ENCODE measurements around the gene MAD2L1BP.
"Not testable (repeated sequence)": the region's sequence is repeated elsewhere in the genome, so short reads cannot be mapped to it uniquely, and the experiment has no call there.

The MAD2L1BP gene, protein sequence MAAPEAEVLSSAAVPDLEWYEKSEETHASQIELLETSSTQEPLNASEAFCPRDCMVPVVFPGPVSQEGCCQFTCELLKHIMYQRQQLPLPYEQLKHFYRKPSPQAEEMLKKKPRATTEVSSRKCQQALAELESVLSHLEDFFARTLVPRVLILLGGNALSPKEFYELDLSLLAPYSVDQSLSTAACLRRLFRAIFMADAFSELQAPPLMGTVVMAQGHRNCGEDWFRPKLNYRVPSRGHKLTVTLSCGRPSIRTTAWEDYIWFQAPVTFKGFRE

DNA sequence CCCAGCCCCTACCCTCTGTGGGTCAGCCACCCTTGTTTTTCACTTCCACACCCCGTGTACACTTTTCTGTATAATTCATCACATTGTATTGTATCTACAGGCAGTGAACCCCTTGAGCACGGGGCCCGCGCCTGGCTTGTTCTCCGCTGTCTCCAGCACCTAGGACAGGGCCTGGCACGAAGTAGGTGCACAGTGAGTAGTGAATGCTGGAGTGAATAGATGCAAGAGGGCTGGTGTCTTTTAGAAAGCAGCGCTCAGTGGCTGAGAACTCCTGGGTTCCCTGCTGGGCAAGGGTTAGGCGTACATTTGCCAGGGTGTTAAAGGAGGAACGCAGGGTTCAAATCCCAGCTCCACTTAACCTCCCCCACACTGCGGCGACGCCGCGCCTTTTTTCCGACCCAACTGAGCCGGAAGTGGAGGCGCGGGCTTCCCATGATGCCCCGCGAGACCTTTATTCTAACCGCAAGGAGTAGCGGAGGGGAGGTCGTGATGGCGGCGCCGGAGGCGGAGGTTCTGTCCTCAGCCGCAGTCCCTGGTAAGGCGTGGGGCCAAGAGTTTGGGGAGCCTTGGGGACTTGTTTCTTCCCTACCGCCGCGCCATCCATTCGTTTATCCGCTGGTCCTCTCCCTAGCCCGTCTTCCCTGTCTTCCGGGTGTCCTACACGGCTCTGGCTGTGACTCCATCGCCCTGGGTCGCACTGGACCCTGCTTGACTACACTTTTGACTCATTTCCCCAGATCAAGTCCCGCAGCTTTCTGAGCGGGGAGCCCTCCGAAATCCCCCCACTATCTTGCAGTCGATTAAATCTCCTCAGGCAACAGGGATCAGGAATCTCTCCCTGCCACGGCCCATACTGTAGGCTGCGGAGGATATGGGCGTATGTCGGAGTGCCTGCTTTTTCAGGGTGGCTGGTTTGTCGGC is at the start of gene MAD2L1BP:
MAD2L1BP (plus strand) TSS at position 454 of the 921 bp plus-strand sequence; CDS start at position 490, 36 bp downstream.
- DNase-seq (ENCODE audit: low read depth): peak; percentile 83

DNA sequence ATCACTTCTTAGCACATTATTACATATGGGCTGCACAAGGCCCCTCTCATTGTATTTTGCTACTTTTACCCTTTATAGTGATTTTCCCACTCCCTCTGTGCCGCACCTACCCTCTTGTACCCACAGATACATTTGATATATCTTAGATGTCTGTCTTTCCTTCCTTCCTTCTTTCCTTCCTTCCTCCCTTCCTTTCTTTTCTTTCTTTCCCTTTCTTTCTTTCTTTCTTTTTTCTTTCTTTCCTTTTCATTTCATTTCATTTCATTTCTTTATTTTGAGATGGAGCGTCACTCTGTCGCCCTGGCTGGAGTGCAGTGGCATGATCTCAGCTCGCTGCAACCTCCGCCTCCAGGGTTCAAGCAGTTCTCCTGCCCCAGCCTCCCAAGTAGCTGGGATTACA is 47.4 kb upstream of the MAD2L1BP start:
- no peak for DNase-seq (ENCODE audit: low read depth)

DNA sequence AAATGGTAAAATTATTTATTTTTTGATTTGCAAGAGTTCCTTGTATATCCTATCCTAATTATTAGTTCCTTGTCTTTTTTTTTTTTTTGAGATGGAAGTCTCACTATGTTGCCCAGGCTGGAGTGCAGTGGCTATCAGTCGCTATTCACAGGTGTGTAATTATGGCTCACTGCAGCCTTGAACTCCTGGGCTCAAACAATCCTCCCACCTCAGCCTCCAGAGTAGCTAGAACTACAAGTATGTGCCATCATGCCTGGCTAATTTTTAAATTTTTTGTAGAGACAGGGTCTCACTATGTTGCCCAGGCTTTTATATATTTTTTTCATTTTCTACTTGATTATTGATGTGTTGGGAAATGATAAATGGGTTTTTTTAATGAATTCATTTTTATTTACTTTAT is 46.1 kb upstream of the MAD2L1BP start:
- not testable (repeated sequence) for DNase-seq (ENCODE audit: low read depth)

DNA sequence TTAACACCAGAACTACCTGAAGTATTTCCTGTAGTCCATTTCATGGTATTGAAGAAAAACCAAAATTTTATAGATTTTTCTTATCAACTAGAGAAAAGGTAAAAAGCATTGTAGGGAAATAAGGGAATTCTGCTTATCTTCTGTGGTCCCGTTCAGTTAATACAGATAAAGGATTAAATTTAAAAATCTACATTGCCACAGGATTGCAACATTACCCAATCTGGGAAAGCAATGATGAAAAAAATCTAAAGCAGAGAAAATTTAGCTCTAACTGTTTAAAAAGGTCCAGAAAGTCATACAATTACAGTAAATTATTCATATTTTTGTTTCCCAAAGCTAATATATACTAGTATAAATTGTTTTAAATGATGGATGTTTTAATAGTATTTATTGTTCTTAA is 41.7 kb upstream of the MAD2L1BP start:
- no peak for DNase-seq (ENCODE audit: low read depth)

DNA sequence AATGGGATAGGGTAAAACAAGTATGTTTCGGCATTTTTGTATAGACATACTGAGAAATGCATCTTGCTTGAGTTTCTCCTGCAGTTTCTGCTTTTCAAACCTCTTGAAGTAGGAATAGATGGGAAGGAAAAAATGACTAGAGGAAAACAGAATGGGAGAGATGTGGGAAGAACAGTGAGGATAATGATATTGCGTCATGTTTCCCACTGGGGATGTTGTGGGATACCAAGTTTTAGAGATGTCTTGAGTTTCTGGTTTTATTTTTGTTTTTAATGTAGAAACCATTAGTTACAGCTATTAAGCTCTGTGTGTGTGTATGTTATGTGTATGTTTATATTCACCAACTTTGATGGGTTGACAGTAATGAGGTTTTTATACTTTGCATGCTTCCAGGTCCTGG is 35.0 kb upstream of the MAD2L1BP start:
- no peak for DNase-seq (ENCODE audit: low read depth)

DNA sequence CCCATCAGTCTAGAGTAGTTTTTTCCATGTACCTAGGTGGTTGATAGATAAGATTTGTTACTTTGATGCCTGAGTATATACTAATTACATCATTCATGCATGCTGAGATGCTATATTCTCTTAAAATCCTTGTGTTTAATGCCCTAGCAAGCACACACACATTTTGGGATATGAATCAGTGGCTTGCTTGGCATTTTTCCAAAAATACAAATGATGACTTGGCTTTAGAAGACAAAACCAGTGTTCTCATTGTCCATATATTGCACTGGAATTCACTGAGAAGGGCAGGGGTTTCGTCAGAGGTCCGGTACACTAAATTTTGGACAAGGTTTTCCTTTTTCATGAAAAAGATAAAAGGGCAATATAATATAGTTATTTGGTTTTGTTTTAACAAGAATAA is 31.5 kb upstream of the MAD2L1BP start:
- DNase-seq (ENCODE audit: low read depth): no peak

DNA sequence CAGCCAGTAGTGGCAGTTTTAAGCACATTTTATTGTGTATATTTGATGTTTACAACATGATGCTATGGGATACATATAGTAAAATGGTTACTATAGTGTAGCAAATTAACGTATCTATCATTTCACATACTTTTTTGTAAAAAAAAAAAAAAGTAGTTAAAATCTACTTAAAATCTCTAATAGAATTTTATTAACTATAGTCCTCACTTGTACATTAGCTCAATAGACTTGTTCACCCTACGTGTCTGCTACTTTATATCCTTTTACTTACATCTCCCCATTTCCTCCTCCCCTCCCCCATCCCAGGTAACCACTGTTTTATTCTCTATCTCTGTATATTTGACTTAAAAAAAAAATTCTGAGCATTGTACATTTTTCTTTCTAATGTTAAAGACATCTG is 29.6 kb upstream of the MAD2L1BP start:
- no peak for DNase-seq (ENCODE audit: low read depth)

DNA sequence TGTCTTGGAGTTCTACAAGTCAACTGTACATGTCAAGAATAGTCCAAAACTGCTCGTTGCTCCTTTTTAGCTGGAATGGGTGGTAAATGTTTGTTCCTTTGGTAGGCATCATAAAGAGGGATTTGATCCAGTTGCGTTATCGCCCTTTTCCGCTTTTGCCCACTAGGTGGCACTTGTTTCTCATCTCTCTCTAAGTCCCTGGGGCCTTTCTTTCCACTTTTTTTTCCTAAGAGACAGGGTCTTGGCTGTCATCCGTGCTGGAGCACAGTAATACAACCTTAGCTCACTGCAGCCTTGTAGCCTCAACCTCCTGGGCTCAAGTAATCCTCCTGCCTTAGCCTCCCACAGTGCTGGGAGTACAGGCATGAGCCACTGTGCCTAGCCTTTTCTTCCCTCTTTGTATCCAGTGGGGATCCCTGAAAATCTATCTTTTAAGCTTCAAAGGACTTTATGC is 27.3 kb upstream of the MAD2L1BP start:
- peak; percentile 26 for DNase-seq (ENCODE audit: low read depth)

DNA sequence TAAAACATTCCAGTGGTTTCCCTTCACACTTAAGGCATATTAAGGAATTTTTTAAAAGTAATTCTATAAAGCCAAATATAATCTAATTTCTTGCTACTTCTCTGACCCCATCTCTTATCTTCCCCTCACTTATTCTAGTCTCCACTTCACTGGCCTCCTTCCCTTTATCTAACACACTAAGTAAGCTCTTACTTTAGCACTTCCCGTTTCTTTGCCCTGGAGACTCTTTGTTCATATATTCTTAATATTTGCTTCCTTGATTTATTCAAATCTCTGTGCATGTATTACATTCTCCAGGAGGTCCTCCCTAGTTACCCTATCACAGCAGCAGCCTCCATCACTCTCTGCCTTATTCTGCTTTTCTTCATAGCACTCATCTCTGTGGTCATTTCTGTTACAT is 26.8 kb upstream of the MAD2L1BP start:
- DNase-seq (ENCODE audit: low read depth): no peak

DNA sequence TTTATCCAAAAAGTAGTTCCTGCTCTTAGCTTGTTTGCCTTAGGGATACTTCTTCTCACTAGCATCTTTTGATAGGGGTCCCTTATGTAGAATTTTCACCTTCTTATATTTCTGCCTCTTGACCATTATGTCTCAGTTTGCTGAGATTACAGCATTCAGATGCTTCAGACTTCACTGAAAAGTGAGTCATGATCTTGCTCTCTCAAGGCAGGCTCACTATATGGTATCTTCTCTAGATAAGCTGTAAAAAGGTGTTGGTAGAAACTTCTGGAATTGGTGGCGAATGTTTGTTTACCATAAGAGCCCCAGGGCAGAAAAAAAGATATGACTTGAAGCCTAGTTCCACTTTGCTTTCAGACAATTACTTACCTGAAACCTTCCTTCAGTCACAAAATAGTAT is 26.2 kb upstream of the MAD2L1BP start:
- DNase-seq (ENCODE audit: low read depth): no peak

DNA sequence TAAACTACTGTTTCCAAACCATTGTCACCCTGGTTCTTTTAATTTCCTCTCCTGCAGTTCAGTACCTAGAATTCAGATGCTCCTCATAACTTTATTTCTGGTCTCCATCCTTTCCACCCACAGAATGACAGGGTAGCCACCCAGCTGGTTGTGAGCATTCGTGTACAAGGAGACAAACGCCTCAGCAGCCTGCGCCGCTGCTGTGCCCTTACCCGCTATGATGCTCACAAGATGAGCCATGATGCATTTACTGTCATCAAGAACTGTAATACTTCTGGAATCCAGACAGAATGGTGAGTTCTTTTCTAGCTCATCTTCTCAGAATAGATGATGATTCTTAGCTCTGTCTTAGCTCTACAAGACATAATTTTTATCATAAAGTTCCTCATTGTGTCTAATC is 25.2 kb upstream of the MAD2L1BP start:
- DNase-seq (ENCODE audit: low read depth): no peak

DNA sequence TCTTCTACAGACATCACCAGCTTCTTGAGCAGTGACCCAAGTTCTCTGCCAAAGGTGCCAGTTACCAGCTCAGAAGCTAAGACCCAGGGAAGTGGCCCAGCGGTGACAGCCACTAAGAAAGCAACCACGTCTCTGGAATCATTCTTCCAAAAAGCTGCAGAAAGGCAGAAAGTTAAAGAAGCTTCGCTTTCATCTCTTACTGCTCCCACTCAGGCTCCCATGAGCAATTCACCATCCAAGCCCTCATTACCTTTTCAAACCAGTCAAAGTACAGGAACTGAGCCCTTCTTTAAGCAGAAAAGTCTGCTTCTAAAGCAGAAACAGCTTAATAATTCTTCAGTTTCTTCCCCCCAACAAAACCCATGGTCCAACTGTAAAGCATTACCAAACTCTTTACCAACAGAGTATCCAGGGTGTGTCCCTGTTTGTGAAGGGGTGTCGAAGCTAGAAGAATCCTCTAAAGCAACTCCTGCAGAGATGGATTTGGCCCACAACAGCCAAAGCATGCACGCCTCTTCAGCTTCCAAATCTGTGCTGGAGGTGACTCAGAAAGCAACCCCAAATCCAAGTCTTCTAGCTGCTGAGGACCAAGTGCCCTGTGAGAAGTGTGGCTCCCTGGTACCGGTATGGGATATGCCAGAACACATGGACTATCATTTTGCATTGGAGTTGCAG is 21.8 kb upstream of the MAD2L1BP start:
- DNase-seq (ENCODE audit: low read depth): no peak

DNA sequence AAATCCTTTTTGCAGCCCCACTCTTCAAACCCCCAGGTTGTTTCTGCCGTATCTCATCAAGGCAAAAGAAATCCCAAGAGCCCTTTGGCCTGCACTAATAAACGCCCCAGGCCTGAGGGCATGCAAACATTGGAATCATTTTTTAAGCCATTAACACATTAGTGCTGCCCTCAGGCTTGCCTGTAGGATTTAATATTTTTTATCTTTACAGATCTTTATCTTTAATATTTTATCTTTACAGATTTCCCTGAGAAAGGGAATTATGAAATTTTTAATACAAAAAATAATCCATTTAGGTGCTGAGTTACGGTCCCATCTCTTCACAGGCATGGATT is 21.3 kb upstream of the MAD2L1BP start:
- no peak for DNase-seq (ENCODE audit: low read depth)

DNA sequence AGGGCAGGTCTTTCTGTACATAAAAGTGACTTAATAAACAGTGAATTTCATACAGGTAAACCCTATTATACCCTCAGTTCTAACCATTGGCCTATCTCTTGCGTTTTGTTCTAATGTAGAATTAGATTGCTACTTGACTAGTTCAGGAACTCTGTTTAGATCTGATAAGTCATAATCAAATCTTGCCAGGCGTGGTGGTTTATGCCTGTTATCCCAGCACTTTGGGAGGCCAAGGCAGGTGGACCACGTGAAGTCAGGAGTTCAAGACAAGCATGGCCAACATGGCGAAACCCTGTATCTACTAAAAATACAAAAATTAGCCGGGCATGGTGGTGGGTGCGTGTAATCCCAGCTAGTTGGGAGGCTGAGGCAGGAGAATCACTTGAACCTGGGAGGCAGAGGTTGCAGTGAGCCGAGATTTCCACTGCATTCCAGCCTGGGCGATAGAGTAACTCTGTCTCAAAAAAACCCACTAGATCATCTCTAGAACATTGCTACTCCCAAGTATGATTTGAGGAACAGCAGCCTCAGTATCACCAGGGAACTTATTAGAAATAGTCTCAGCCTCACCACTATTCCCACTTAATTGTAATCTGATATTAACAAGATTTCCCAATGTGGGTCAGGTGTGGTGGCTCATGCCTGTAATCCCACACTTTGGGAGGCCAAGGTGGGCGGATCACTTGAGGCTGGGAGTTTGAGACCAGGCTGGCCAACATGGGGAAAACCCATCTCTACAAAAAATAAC is 18.7 kb upstream of the MAD2L1BP start:
- DNase-seq (ENCODE audit: low read depth): no peak

DNA sequence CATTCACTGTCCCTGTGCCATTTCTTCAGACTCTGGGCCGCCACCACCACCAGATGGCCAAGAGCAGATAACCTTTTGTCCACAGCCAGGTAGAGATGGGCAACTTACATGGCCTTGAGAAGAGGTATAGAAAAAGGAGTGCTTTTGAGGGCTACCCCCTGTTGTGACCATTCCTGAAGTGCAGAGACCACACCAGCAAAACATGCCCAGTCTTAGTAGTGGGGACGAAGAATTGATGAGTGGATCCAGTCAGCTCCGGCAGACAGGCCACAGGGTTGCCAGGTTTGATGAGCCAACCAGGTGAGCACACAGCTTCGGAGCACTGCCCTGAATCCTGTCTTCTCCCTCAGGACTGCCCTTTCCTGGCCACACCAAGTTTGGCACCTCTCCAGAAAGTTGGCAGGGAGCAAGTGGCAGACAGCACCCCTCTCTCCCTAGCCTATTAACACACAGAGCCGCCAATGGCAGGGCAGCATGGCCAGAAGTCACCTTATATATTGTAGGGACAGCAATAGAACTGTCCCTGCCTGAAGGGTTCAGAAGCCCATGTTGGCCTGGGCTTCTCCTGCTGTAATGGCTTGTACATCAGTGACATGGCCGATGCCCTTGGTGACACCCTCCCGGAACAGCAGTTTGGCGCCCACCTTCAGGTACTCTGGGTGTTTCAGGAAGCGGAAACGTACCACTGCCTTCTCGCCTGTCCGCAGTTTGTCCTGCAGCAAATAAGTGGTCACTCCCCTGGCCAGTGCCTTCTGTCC is 14.4 kb upstream of the MAD2L1BP start:
- no peak for DNase-seq (ENCODE audit: low read depth)

DNA sequence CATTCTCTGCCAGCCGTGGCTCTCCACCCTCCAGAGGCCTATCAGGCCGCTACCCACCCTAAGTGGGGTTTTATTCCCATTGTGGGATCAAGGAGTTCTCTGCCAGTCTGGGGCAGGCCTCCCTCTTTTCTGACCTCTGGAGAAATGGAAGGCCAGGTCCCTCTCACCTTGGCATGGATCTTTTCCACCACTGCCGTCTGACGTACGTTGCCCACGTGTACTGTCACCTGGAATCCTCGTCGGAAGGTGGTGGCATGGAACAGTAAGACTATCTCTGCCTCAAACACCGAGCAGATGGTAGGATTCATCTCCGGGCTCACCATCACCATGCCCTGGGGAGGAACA is 13.8 kb upstream of the MAD2L1BP start:
- DNase-seq (ENCODE audit: low read depth): no peak

DNA sequence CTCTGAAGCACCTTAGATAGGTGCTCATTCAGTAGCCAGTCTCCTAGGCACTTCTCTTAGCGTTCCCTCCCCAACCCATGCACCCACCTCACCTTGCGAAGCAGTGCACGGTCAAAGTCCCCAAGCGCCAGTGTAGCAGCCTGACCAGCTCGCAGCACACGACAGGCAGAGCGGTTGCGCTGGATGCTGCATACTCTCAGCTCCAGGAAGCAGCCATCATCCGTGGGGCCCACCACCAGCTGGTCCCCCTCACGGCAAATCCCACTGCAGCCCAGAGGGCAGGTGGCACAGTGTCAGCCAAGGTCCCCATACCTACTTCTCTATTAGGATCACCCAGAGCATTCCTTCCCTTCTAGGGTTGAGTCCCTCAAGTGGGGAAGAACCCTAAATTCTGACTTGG is 13.1 kb upstream of the MAD2L1BP start:
- DNase-seq (ENCODE audit: low read depth): no peak

DNA sequence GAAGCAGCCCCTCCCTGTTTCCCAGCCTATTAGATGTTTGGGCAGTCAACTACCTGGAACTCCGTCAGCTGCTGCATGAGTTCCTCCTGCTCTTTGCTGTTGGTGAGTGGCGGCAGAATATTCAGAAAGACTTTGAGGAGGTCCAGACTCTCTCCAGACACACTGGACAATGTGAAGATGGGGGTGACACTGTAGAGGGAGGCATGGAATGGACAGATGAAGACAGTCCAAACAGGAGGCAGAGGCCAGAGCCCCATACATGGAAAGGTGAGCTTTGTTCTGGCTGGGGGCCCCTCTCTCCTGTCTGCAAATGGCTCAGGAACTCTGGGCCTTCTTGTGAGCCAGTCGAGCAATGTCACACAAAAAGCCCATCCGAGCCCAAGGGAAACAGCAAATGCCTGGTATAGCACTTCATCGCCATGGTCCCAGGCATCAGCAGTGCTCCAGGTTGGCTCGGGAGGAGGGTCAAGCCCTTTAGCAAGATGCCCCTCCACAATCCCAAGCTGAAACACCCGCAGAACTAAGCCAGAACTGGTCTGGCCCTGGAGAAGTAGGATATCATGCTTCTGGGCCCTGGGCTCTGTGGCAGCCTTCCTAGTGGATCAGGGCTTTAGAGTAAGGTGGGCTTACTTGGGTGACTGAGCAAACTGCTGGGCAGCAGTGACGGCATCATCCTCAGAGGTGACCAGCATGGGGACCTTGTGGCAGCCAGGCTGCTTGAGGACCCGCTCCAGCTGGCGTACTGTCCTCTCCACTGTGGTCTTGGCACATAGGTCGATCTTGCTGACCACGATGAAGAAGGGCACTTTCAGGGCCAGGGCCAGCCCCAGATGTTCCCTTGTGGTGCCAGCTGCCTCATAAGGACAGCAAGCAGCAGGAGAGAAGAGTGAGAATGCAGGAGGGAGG is 11.5 kb upstream of the MAD2L1BP start:
- no peak for DNase-seq (ENCODE audit: low read depth)

DNA sequence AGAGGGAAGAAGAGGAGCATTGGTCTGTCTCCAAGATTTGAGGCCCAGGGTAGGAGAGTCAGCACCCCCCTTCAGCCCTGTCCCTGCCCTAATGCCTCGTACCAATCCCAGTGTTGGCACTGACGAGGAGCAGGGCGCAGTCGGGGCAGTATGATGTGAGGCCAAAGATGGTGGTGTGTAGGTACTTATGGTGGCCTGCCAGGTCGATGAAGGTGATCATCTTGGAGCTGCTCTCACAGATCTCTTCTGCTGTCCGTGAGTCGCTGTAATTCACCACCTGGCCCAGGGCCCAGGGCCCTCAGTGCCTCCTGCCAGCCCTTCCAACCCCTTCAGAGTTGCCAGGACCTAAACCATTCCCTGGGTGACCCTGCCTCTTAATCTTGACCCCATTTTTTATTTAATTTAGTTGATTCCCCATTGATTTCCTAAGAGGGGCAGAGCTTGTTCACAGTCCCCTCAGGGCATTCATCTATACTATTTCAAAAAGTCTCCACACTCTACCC is 10.8 kb upstream of the MAD2L1BP start:
- no peak for DNase-seq (ENCODE audit: low read depth)

DNA sequence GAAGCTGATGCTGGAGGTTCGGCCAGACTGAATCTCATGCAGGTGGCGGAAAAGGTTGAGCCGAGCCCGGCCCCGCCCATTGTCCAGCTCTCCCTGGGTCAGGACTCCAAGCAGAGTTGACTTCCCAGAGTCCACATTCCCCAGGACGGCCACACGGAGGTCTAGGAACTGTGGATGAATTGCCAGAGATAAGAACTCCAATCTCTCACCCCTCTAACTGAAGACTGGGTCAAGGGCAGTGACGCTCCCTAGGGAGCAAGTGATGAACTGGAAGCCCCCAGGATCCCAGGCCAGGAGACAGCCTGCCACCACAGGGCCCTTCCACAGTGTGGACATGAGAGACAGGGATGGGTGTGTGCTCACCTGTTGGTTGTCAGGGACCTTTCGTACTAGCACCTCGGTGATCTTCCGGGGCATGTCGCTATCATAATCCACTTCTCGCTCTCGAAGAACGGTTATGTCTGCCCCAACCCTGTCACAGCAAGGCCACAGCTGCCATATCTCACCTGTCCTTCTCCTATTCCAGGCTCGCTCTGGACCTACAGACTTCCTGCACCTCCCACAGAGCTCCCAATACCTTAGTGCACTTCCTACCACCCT is 10.1 kb upstream of the MAD2L1BP start:
- no peak for DNase-seq (ENCODE audit: low read depth)
